Stimulated activated CD4-positive, alpha-beta T cell treated with anti-CD3 and anti-CD28 coated beads, Interleukin-2, amount 100 ng/mL, for 48 hours (primary cell): Measurements from ENCODE around the gene GLI3.

Experiments used
- DNase-seq, 2 donors: peaks; one replicate each; pipeline ENCODE4 v3.0.0-alpha.2; 2020

The GLI3 gene

DNA sequence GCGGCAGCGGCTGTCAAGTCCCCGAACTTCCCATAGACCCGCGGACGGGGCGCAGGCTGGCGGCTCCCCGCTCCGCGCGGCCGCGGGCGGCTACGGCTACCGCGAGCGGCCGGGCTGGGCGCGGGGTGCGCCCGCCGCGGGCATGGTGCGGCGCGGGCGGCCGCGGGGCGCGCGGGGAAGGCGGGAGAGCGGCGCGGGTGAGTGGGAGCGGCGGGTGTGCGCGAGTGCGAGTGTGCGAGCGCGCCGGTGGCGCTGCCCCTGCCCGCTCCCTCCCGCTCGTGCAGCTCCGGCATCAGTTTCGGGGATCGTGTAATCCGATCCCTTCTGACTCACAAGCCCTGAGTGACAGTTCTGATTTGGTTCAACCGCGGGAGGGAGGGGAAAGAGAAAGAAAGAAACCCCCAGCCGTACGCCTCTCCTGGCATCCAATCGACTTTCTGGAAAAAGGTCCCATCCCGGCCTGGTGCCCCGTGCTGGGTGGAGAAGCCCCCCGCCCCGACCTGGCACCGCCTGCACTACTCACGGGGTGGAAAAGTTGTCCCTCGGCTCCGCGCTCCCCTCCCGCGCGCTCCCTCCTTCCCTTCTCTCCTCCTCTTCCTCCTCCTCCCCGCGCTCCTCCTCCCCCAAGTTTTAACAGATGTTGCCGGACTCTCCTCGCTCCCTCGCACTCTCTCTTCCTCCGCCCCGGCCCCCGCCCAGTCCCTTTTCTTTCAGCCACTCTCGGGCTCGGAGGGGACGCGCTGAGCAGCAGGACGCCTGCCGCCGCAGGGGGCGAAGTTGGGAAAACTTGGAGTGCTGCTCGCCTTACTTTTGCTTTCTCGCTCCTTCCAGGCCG, at the start of gene GLI3:
Gene GLI3 (minus strand): TSS at position 234 of the 835 bp plus-strand sequence. CDS start 13,956 bp downstream, outside the sequence.
- DNase-seq, result no peak

DNA sequence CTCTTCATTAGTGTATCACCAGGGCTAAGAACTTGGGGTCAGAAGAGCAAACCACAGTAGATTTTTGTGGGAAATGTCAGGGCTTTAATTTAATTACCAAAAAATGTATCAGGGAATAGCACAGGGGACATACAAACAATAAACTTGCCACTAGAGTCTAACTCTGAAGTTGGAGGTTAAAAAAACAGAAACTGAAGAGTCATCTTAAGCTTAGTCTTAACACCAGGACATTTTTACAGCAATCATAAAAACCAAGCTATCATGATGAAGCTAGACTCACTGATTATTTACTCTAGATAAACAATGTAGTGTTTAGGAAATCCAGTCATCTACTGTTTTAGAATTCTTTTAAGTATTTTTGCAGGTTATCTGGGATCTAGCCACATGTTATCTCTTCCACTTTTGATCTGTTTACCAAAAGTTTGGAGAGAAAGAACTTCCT, 48.4 kb upstream of the GLI3 start:
- DNase-seq, result no peak

DNA sequence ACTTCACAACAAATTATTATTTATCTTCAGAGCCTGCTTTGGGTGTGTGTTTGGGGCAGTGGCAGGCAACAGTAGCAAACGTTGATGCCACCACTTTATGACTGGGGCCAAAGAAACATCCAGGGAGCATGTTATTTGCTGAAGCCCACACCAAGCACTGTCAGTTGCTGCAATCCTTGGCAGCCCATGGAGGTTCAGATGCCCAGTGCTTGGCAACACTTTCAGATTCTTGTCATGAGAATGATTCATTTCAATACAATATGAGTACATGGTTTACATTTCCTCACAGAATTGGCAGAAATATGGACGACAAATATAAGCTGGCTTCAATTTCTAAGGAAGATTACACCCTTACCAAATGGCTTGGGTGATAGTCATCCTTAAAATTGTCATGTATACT, 46.5 kb upstream of the GLI3 start:
- DNase-seq, result no peak

DNA sequence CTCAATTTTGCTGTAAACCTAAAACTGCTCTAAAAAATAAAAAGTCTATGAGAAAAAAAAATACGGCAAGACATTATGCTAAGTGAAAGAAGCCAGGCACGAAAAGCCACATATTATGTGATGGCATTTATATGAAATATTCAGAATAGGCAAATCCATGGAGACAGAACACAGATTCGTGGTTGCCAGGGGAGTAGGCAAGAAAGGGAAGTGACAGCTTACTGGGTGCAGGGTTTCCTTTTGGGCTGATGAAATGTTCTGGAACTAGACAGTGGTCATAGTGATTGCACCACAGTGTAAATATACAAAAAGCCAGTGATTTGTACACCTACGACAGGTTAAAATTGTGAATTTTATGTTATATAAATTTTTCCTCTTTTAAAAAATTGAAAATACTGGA, 41.3 kb upstream of the GLI3 start:
- no peak for DNase-seq

DNA sequence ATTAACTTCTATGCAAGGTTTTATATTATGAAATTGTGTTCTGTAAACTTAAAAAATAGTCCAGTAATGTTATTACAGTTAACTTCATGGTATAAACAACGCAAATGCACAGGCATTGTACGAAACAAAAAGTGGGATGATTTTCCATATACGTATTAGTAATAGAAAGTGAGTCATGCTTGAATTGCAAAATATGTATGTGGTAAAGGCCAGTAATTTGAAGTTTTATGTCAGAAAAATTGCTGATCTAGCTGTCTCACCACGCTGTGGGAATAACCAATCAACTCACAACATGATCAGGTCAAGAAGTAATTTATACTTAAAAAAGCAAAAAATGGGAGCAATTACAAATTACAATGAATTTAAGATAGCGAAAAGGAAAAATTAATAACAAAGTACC, 37.0 kb upstream of the GLI3 start:
- no peak for DNase-seq

DNA sequence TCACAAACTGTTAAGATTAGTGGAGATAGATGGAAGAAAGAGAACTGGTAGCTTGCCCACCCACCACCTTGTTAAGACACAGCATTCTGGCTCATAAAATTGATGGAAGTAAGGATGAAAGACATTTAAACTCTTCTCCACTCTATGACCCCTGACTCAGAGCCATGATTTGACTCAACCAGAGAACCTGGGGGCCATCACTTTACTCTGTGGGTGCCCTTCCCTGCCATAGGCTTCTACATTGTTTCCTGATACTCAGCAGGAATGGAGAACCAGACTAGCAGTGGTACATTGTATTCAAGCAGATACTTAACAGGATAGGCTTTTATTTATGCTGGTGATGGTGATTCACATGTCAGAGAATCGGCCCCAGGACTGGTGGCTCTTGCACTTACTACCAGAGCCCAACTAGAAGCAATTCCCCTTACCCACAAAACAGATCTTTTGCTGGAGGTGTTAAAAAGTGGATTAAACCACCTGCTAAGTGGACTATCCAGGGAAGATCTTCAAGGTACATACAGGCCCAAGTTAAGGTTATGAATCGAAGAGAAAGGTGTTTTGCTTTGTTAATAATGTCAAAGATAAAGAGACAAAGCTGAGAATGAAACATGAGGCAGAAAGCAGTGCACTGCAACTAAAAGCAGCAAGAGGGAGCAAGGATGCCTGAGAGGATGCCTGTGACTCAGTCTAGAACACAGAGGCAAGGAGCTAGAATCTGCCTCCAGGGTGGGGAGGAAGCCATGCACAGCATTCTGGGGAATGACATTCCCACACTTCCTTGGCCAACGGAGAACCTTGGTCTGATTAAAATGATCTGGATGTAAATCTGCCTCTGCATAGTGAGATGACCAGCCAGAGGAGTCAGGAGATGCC, 36.0 kb upstream of the GLI3 start:
- no peak for DNase-seq

DNA sequence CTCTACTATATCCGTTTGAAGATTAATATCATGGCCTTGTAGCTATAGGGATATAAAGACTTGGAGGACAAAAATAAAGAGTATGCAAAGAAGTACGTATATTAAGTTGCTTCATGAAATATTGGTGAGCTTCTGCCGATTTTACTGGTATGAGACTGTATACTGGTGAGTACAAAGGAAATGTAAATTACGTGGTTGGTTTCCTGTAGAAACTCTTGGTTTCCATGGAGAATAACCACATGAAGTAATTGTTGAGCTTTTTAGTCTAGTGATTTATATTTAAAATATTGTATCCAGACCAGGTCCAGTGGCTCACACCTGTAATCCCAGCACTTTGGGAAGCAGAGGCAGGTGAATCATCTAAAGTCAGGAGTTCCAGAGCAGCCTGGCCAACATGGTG, 32.2 kb upstream of the GLI3 start:
- no peak for DNase-seq

DNA sequence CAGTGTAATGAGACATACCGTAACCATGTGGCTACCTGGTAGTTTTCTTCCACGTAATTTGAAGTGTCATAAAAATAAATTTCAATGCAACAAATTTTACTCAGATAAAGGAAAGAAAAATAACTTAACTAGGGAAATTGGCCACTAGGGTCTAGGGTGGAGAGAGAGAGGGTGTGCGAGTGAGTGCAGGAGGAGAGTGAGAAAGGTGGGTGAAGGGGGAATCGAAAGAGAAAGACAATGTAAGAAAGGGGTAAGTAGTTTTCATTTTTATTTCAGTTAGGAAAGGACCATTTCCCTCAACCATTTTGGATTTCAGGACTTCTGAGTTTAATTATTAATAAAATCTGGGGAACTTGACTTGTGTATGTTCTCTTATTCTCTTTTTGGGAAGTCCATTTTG, 27.7 kb upstream of the GLI3 start:
- no peak for DNase-seq

DNA sequence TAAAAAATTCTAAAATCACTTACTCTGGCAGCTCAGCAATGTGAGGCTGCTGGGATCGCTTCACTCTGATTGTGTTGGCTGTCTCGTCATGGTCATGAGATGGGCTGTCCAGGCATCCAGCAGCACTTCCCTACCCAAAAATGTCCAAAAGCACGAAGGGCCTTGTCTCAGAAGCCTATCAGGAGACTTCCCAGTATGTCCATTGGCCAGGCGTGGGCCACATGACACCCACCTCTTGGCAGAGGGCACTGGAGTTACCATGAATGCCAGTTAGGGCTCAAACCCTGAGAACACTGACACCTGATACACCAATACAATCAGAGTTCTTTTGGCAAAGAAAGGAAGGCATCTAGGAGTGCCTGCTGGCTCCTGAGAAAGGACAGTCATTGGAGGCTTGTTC, 27.0 kb upstream of the GLI3 start:
- DNase-seq, result no peak

DNA sequence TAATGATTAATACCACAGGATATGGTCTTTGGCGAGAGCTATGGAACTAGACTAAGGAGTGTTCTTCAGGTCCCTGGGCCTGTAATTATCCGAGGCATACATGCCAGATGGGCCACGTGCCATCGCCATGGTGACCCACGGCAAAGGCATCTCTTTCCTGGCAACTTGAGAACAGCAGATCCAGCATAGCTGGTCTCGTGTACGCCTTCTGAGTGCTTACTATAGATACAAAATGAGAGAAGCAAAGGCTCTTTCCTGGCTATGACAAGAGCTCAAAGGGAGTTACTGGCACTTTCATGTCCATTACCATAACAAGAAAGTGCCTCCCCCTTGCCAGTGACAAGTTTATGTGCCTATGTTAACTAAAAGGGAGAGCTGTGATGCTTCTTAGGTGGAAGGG, 26.0 kb upstream of the GLI3 start:
- DNase-seq, result no peak

DNA sequence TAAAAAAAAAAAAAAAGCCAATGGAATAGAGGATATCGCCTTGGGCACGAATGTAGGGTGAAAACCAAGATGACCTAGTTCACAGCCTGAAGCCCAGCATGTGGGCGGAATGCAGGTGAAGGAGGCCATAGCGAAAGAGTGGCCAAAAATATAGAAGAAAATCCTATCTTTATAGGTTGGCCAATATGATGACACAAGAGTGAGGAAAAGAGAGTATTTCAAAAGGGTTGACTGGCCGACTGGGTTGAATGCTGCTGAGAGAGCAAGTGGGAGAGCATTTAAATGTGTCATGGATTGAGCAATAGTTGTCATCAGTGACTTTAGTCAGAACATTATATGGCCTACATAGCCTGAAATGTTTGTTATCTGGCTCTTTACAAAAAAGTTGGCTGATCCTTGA, 17.2 kb upstream of the GLI3 start:
- DNase-seq, result no peak

DNA sequence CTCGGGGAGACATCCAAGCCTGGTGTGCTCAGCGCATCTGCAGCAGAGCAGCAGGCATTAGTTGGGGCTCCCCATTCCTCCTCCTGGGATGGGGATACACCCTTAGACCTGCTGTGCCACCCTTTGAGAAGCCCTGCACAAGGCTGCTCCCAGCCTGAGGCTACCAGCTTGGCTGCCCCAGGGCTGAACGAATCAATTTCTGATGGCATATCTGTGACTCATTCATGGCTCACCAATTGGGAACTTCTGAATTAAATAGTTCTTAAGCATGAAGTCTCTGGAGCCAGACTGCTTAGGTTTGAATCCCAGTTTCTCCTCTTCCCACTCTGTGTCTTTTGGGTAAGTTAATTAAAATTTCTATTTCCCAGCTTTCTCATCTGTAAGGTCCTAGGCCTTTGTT, 16.3 kb upstream of the GLI3 start:
- DNase-seq, result no peak

DNA sequence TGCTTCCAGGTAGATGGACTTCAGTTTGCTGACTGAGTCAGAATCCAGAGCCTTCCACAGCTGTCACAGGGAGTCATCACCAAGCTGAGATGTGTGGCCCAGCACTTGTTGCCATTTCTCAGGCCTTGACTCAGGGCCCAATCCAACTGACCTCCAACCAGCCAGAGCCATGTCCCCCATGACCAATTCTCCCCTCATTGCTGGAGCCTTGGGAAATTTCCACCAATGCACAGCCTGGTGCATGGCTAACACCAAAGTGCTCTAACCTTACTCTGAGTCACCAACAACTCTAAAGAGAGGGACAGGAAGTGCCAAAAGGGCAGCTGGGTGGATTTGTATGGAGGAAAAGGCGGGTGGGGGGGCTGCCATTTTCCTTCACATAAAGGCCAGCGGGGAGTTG, 13.4 kb upstream of the GLI3 start:
- DNase-seq, result no peak

DNA sequence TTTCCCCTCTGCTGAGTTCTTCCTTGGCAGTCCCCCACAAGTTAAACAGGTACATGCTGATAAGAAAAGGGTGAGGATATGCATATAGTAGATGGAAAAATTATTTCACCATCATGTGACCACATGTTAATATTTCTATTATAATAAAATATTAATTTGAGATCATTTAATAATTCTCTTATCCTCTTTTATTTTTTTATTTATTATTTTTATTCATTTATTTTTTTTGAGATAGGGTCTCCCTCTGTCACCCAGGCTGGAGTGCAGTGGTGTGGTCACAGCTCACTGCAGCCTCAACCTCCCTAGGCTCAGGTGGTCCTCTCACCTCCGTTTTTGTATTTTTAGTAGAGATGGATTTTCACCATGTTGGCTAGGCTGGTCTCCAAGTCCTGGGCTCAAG, 11.6 kb upstream of the GLI3 start:
- no peak for DNase-seq

DNA sequence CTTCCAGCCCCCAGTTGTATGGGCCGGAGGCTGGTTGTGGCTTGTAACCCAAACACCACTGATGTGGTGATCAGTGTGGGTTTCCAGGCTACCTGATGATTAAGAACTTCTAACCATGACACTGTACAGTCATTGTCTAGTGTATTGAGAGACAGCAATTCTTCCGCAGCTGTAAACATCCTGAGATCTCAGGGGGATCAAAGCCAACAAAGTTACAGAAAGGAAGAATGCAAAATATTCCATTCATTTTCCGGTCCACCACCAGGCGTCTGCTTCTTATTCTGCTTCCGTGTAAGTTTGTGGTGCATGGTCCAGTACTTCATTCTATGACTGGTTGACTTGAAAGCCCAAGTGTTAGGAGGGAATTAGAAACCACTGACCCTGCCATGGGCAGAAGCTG, 10.3 kb upstream of the GLI3 start:
- DNase-seq, result no peak

DNA sequence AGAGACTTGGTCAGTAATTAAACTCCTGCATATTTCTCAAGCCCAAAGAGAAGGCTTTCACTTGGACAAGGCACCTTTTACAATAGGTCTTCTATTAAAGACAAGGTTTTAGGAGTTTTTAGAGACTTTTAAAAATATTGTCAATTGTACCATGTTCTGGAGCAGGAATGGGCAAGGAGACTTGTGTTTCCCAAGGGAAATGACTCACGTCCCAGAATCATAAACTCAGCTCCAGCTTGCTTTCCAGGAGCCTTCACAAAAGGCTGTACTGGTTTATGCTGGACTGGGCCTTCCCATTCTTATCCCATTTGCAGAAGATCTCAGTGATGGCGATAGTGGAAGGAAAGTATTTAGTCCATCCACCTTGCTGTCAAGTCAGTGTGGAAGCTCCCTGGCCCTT, 7.8 kb upstream of the GLI3 start:
- DNase-seq, result no peak

DNA sequence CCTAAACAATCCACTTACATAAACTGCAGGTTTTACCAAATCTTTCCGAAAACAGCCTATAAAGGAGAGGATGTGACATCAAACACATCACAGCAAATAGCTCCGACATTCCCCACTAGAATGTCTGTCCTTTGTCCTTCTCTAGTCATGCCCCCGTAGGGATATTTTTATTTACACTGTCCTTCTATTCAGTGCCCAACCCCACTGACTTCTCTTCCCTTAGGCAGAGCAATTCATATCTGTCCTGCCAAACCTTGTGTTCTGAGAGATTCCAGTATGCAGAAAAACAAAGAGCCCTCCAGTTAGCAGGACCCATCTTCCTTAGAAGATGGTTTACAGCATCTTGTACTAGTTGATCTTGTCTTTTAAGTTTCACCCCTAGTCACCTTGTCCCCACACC, 5.4 kb upstream of the GLI3 start:
- DNase-seq, result no peak

DNA sequence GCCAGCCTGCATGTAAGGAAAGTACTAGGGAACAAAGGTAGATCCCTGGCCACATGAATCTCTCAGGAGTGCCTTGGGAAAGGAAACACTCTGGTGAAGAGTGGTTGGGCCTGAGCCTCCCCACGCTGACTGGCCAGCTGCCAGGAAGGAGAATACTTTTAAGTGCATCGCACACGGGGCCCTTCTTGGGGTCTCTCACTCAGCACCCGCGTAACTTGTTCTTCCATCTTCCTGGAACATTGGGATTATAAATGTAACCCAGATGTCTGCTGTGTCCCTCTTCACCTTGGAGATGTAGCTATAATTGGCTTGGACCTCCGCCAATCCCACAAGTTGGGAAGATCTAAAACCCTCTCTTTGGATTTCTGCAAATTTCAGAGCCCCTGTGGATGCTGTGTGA, 4.4 kb upstream of the GLI3 start:
- no peak for DNase-seq

DNA sequence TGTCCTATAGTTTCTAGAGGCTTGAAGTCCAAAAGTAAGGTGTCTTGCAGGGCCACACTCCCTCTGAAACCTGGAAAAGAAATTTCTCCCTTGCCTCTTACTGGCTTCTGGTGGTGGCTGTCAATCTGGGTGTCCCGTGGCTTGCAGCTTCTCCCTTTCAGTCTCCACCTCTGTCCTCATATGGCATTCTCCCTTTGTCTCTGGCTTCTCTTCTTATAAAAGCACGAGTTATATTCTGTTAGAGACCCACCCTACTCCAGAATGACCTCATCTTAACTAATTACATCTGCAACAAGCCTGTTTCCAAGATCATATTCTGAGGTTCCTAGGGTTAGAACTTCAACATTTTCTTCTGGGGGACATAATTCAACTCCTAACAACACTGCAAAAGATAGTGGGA, 3.4 kb upstream of the GLI3 start:
- DNase-seq, result no peak

DNA sequence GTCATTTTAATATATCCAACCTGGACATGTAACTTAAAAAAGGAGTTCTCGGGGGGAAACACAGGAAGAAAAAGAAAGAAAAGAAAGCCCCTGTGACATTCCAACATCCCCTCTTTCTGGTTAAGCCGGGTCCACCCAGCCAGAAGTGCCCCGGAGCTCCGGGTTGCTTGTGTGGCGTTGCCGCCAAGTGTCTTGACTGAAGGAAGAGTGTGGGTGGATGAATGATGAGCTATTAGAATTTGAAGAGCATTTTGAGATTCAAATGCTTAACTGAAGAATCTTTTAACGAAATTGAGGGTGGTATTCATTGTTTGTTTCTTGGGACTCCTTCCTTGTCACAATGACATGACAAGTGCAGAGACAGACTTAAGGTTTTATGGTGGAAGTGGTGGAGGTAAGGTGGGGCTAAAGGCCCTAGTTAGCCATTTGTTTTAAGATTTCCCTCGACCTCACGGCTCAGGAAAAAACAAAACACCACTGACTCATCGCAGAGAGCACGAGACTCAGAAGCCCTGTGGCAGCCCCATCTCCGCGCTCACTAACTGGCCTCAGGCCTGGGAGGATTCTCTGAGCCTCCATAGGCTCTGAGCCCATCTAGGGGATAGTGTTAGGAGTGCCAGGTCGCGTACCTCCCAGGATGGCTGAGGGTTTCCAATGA, 1.8 kb upstream of the GLI3 start:
- no peak for DNase-seq

DNA sequence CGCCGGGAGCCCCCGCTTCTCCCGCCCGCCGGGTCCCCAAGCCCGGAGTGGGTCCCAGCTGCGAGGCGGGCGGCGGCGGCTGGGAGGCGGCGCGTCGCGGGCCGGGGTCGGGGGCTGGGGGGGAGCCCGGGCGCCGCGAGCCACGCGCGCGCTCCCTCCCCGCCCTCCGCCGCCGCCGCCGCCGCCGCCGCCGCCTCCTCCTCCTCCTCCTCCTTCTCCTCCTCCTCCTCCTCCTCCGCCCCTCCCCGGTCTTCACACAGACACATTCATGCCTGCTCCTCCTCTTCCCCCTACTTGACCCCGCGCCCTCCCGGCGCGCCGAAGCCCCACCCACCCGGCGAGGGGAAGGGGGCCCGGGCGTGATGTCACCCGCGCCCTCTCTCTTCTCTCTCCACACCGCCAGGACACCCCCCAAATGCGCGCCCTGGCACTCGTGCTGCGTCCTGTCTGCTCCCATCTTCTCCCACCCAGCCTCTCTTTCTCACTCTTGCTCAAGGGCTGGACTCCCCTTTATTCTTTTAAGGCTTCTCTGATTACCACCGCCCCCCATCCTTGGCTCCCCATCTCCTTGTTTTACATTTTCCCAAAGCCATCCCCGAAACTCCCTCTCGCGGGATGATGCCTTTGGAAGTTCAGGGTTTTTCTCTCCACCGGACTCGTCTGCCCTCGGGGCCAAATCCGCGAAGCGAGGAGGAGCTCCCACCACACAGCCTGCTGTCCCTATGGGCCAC, 967 bp upstream of the GLI3 start:
- no peak for DNase-seq

DNA sequence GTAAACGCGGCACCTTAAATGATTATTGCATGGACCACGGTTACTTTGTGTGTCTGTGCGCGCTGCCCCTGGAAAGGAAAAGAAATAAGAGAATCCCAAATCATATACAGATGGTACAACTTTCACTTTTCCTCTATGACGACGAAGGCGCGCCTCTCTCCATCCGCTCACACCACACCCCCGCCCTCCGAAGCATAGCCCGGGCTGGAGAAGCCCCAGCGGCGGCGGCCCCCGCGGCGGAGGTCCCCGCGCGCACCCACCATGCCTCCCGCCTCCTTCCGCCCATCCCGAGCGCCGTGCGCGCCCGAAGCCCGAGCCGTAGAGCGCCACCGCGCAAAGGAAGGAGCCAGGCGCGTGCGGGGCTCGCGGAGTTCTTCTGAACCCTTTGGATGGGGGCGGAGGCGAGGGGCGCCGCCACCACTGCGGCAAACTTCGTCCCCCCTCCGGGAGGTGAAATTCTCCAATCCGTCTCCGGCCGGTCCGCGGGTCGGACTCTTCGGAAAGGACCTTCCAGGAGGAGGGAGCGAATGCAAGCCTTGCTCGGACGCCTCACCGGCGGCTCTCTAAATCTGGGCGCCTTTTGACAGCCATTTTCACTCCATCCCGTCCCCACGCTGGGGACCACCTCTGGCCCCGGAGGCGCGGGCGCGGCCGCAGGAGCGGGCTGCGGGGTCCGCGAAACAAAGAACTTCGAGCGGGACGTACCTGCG, 588 bp downstream of the GLI3 start:
- no peak for DNase-seq
